Spinal cord (tissue), 10 donors: ENCODE results near the gene WDR86. TPM values are rescaled to one million over a fixed set of nuclear protein-coding genes. Genes with fewer than 3 reads are reported as not detected.

Experiments used
- DNase-seq, 6 donors: peaks; one replicate each; pipeline versions ENCODE4 v3.0.0 to v3.0.0-alpha.2; 2013 to 2015; ENCODE audit warnings: low spot score in 6 of 6, low read depth in 4 of 6
- H3K27ac ChIP-seq: one replicate; pipeline ENCODE4 v1.5.1; 2013; ENCODE audit warnings: low read depth, low read length, control low read depth
- H3K27me3 ChIP-seq: one replicate; pipeline ENCODE4 v1.6.1; 2013; ENCODE audit warnings: low read length; ENCODE audit not compliant: control insufficient read depth, insufficient read depth
- H3K36me3 ChIP-seq: one replicate; pipeline ENCODE4 v1.6.1; 2013; ENCODE audit warnings: low read length; ENCODE audit not compliant: control insufficient read depth, insufficient read depth
- H3K4me1 ChIP-seq: one replicate; pipeline ENCODE4 v1.6.1; 2013; ENCODE audit warnings: low read length; ENCODE audit not compliant: control insufficient read depth, insufficient read depth
- H3K4me3 ChIP-seq: one replicate; pipeline ENCODE4 v1.5.1; 2013; ENCODE audit warnings: low read depth, low read length, control low read depth
- H3K9me3 ChIP-seq: one replicate; pipeline ENCODE4 v1.6.1; 2013; ENCODE audit warnings: low read length; ENCODE audit not compliant: control insufficient read depth, insufficient read depth
- WGBS: methylation state at CpG from one replicate; pipeline ENCODE4 v1.1.5; 2013; ENCODE audit warnings: missing lambda C conversion rate; ENCODE audit not compliant: insufficient coverage; 5-methylcytosine and 5-hydroxymethylcytosine counted together
- polyA plus RNA-seq, 2 donors: library from polyadenylated mRNA; unstranded; fragments of 120-200 nt; gene quantifications; one replicate each; pipeline ENCODE4 v1.2.1, GENCODE V29; 2013; ENCODE audit not compliant: insufficient read length in 2 of 2
- total RNA-seq, 2 donors: library from RNA; depleted of rRNA in 1 of 2; stranded (reverse); fragments of 120-200 nt in 1 of 2; fragments of >200 nt in 1 of 2; gene quantifications; one replicate each; pipeline versions ENCODE4 v1.2.3 to v1.2.4, GENCODE V29; 2013 to 2014
- donor health status: healthy.

Gene WDR86
- total and polyA plus RNA-seq, 4 donors: 16.6 to 139 (median 44.4) TPM

- Histone ChIP-seq H3K4me3 (no peak overlapping the region), H3K4me1 (peaks cover 13% of the 10 kb centered on the region), H3K27ac (no peak overlapping the region), H3K9me3 (no peaks in the 10 kb centered on the region), H3K36me3 (peaks cover 27% of the 10 kb centered on the region), H3K27me3 (no peaks in the 10 kb centered on the region)
- DNase-seq: no peak
- WGBS: 83% methylated on average over 6 of the region's 10 CpGs
These were observed 21.4 kb downstream of the WDR86 start for GRCh38 chr7:151388430-151388829.

DNA sequence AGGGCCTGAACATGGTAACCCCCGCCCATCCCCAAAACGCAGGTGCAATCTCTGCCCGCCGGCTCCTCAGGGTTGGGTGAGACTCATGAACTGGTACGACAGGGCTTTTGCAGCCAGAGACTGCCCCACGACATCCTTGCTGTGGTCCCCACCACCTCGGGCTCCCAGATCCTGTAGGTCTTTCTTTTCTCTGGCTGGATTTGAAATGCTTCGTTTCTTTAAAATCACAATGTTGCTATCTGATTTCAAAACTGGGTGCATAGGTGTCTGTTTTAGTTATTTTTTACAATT lies 21.9 kb downstream of the WDR86 start:
- H3K4me3 ChIP-seq: no peak overlapping the region
- peaks cover 13% of the 10 kb centered on the region for H3K4me1 ChIP-seq
- peaks cover under 1% of the 10 kb centered on the region for H3K27me3 ChIP-seq
- H3K9me3 ChIP-seq: no peaks in the 10 kb centered on the region
- WGBS: 95% methylated on average over 6 of the region's 8 CpGs
- no peak overlapping the region for H3K27ac ChIP-seq
- H3K36me3 ChIP-seq: peaks cover 27% of the 10 kb centered on the region
- no peak for DNase-seq

DNA sequence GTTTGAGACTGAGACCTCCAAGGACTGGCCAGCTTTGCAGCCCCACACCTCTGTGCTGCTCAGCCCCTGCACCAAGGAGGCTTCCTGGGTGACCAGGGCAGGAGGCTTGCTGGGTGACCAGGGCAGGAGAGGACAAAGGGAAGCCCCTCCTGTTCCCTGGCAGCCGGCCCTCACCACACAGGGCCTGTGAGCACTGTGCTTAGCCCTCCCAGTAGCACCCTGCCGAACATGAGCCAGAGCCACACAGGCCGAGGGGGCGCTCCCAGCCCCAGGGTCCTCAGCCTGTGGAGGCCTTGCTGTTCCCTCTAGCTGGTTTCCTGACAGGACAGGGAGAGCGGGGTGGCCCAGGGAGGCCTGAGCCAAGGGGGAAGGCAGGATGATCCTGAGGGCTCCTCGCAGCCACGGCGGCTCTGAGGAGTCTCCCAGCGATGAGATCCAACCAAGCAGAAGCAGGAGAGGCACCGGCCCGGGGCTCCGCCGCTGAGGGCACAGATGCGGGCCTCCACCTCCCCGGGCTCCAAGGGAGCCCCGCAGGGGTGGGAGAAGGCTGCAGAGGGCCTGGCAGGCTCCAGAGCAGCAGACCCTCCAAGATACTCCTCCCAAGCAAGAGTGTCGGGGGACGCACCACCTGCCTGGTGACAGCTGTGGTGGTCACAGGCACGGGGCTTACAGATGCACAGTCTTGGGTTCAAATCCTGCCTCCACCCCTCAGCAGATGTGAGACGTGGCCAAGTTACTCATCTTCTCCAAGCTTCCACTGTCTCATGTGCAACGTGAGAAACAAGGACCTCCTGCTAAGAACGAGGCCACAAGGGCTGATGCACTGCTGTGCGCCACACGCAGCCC lies 22.5 kb downstream of the WDR86 start:
- Histone ChIP-seq H3K36me3 (peaks cover 25% of the 10 kb centered on the region), H3K4me3 (no peak overlapping the region), H3K4me1 (peaks cover 16% of the 10 kb centered on the region), H3K27ac (no peak overlapping the region), H3K9me3 (no peaks in the 10 kb centered on the region), H3K27me3 (peaks cover 6% of the 10 kb centered on the region)
- 78% methylated on average over 18 of the region's 24 CpGs for WGBS
- no peak for DNase-seq

DNA sequence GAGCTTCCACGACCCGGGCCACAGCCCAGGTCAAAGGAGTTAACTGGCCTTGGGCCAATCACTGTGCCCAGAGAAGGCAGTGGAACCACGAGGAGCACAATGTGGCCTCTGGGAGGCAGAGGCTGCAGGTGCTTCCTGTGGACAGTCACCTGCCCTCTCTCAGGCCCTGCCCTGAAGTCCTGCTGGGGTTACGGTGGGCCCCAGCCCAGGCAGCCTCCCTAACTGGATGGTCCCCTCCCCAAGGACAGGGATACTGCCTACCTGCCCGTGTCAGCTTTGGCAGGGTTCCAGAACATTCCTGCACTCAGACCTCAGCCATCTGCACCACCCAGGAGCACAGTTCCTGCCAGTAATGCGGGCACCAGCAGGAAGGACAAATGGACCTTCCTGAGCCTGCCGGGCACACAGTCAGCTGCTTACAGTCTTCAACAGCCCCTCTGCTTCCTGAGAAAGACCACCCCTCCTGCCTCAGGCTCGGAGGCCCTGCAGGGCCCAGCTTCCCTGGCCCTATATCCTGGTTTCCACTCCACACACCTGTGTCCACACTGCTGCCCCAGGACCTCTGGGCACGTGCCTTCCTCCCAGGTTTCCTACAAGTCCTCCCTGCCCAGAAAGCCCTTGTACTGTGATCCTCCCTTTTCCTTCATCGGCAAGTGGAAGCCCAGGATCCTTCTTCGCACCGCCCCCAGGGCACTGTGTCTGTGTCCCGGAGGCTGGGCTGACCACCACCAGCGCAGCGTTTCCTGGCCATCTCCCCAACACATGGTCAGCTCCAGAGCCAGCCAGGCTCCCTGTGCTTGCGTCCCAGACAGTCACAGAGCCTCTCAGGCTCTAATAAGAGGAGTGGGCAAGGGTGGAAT lies 23.3 kb downstream of the WDR86 start:
- no peaks in the 10 kb centered on the region for H3K9me3 ChIP-seq
- no peak overlapping the region for H3K27ac ChIP-seq
- peaks cover 13% of the 10 kb centered on the region for H3K27me3 ChIP-seq
- no peak for DNase-seq
- H3K4me1 ChIP-seq: peaks cover 25% of the 10 kb centered on the region
- H3K4me3 ChIP-seq: no peak overlapping the region
- WGBS: 78% methylated on average over 16 of the region's 16 CpGs
- H3K36me3 ChIP-seq: peaks cover 20% of the 10 kb centered on the region

- peaks cover 21% of the 10 kb centered on the region for H3K36me3 ChIP-seq
- peaks cover 30% of the 10 kb centered on the region for H3K4me1 ChIP-seq
- no peaks in the 10 kb centered on the region for H3K9me3 ChIP-seq
- peaks cover 13% of the 10 kb centered on the region for H3K27me3 ChIP-seq
- 90% methylated on average over 22 of the region's 26 CpGs for WGBS
- H3K27ac ChIP-seq: no peak overlapping the region
- H3K4me3 ChIP-seq: no peak overlapping the region
- no peak for DNase-seq
These were observed 24.1 kb downstream of the WDR86 start for GRCh38 chr7:151385626-151386300.

DNA sequence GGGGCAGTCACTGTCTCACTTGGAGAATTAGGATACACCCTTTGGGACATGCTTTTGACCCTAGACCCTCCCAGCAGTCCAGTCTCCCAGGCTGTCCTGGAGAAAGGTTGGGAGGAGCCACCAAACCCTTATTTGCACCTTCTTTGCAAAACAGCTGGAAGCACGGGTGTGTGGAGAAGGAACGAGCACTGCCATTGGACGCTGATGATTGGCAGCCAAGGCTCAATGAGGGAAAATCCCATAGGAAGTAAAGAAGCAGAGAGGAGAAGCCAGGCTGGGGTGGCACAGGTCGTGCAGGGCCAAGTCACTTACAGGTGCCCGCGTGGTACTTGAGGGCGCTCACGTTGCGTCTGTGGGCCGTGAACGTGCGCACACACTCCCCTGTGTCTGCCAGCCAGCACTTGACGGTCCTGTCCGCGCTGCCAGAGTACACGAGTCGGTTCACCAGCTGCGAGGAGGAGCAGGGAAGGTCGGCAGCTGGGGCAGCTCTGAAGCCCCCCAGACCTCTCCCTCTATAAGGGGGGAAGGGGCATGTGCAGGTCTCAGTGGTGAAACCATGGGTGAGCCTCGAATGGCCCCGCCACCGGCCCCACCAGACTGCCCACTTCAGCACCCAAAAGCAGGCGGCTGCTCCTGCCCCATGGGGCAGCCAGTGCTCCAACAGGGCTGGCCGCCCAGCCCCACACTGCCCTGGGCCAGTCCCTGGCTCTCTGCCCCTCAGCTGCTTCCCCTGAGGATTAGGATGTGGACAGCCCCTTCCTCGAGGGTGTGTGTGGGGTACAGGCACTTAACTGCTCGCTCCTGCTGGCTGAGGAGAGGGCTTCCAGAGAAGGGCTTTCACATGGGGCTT lies 24.8 kb downstream of the WDR86 start:
- no peak overlapping the region for H3K27ac ChIP-seq
- peaks cover 35% of the 10 kb centered on the region for H3K4me1 ChIP-seq
- no peaks in the 10 kb centered on the region for H3K9me3 ChIP-seq
- H3K4me3 ChIP-seq: no peak overlapping the region
- H3K27me3 ChIP-seq: peaks cover 13% of the 10 kb centered on the region
- no peak for DNase-seq
- peaks cover 27% of the 10 kb centered on the region for H3K36me3 ChIP-seq
- 91% methylated on average over 17 of the region's 26 CpGs for WGBS

DNA sequence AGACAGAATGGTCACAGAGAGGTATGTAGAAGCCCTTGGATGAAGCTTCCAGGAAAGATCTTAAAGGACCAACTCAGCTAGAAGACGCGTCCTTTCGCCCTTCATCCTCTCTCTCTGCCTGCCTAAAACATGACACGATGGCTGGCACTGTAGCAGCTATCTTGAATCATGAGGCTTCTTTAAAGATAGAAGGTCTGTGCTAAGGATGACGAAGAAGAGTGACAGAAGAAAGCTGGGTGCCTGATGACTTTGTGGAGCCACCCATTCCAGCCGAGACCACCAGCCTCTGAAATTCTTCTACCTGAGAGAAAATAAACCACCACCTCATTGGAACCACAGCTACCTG lies 25.5 kb downstream of the WDR86 start:
- peaks cover 13% of the 10 kb centered on the region for H3K27me3 ChIP-seq

GRCh38 chr7:151383638-151384351 lies 26.0 kb downstream of the WDR86 start:
- H3K27ac ChIP-seq: no peak overlapping the region
- H3K27me3 ChIP-seq: peaks cover 13% of the 10 kb centered on the region
- WGBS: 80% methylated on average over 14 of the region's 15 CpGs
- peaks cover 35% of the 10 kb centered on the region for H3K4me1 ChIP-seq
- peak in 1 of 6 donors; percentile 32 for DNase-seq
- peaks cover 31% of the 10 kb centered on the region for H3K36me3 ChIP-seq
- H3K9me3 ChIP-seq: no peaks in the 10 kb centered on the region
- H3K4me3 ChIP-seq: no peak overlapping the region

More for the DNA sequence above, 25.5 kb downstream of the WDR86 start:
- Histone ChIP-seq H3K4me1 (peaks cover 35% of the 10 kb centered on the region), H3K27ac (no peak overlapping the region), H3K4me3 (no peak overlapping the region), H3K9me3 (no peaks in the 10 kb centered on the region), H3K36me3 (peaks cover 29% of the 10 kb centered on the region)
- WGBS: 94% methylated on average over 3 of the region's 6 CpGs
- DNase-seq: no peak
